ENCODE measurements around the gene RPS27L.

The RPS27L gene

GRCh38 chr15:63157118-63157843 lies at the start of gene RPS27L:
RPS27L (minus strand) TSS chr15:63157477; CDS start chr15:63157405, 72 bp downstream.
- peak; percentile 88 for DNase-seq

DNA sequence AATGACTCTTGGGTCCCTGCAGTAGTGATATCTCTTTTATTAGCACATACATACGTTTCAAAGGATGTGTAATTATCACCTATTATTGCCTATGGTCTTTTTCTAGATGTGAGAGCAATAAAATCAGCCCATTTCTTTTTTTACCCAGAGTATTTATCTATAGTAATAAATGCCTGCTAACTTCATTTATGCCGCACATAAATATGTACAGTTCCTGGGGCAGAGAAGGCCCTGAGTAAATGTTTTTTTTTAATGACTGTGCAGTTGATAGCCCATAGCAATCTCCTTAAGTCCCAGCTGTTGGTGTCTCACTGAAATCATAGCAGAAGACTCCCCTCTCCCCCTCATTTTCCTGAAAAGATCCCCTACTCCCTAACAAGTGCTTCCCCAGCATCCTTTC lies 48.8 kb upstream of the RPS27L start:
- no peak for DNase-seq

DNA sequence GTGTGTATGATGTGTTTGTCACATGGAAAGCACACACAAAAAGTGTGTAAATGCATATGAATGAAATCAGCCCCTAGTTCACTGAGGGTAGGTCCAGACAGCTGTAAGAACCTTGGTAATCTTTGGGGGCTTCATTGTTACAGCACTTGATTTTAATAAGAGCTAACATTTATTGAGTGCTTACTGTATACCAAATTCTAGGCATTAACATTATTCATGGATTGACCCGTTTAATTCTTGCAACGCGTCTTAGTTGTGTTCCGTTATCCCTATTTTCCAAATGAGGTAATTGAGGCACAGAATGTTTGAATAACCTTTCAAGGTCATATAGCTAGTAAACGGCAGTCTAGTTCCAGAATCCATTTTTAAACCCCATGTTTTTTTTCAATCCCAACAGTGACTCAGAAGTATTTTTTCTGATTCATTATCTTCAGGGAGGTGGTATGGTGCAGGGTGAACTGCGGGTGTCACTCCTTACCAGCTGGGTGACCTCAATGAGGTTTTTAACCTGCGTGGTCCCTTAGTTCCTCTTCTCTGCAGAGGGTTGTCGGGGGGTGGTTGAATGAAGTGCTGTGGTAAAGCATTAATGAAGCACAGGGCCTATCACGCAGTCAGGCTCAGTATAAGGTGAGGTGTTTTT lies 46.3 kb upstream of the RPS27L start:
- DNase-seq: peak; percentile 65

DNA sequence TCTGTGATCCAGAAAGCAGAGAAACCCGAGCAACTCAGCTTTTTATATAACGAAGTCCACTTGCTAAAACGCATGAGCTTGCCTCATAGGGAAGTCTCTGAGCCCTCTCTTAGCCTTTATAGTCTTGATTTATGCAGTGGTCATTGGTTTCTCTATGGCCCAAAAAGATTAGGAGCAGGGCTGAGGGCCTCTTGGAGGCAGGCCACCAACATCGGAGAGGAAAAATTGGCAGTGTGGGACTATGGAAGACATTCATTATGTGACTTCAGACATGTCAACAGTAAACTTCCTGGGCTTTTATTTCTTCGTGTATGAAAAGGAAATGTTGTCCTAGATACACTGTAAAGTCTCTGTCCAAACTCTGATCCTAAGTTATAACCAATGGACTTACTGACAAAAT lies 45.6 kb upstream of the RPS27L start:
- DNase-seq: no peak

- DNase-seq: no peak
Measured at GRCh38 chr15:63200464-63201249, 43.4 kb upstream of the RPS27L start.

DNA sequence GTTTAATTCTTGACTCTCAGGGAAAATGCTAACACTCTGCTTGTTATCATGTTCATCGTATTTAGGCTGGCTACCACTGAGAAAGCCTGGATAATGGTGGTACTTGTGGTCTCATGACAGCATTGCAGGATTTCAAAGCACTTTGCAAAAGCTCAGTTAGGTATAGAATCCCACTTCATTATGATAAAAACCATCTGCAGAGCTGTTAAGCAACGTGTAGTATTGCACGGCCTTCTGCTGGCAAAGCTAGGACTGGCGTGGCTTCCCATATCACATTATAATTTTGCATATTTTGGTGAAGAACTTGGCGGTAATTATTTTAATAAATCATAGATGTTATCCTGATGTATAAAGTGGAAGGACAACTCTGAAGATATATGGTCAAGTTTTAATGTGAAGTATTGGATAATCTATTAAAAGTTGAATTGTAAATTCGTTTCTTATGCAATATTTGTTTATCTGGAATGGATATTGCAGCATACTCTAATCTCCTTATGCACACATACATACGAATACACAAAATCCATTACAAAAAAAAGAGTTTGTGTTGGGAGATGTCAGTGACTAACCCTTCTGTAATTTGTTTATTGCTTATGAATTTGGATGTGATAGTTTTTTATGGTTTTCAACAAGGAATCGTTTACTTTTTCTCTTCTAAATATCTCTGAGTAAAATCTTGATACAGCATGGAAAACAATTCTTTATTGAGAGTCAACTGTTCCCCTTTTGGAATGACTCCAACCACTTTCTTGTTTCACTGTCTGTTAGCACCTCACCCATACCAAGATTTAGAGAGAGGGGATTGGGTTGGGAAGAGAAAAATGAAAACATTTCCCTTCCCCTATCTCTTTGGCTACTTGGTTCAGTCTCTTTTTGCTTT lies 41.3 kb upstream of the RPS27L start:
- no peak for DNase-seq

DNA sequence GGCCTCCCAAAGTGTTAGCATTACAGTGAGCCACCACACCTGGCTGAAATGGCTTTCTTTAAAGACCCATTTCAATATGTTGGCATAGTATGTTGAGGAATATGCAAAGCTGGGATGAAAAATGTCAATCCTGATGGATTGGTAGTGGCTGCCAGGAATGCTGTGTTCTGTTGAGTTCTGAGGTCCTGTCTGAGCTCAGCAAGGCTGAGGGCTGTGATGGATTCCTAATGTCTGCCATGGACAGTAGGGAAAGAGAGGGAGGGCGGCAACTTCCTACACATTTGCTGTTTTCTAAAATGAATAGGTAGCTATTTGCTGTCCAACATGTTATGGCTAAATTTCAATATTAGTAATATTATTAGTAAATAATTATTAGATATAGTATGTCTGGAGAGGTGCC lies 40.3 kb upstream of the RPS27L start:
- no peak for DNase-seq

DNA sequence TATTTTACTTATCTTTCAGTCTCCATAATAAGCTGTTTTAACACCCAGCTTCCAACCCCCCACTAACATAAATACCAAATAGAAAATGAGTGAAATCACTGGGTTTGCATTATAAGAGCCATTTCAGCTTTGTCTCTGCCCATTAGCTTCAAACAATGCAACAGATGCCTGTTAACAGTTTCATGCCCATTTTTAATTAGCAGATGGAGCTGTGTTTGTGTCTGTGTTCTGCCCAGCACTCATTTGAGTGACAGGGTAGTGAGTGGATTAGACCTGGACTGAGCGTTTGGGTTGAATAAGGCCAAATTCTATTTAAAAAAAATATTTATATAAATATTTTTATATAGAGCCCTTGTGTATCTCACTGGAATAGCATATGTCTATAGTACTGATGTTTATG lies 39.6 kb upstream of the RPS27L start:
- no peak for DNase-seq

DNA sequence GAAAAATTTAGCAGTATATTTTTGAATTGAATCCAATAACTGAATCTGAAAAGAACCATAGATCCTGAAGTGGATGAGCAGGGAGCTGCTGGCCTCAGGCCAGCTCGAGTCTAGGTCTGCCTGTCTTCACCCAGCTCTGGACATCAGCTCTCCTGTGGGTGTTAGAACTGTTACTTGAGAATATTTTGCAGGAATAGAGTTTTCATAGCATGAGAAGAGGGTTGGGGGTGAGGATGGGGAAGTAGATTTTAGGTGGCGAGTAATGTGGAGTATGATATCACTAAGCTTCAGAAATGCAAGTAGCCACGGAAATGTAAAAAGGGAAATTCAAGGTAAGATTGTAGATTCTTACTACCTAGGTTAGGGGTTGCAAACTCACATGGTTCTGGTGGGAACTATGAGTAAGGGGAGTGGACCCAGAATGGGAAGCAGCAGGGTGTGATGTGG lies 38.3 kb upstream of the RPS27L start:
- DNase-seq: no peak

GRCh38 chr15:63194880-63195568 lies 37.7 kb upstream of the RPS27L start:
- no peak for DNase-seq

DNA sequence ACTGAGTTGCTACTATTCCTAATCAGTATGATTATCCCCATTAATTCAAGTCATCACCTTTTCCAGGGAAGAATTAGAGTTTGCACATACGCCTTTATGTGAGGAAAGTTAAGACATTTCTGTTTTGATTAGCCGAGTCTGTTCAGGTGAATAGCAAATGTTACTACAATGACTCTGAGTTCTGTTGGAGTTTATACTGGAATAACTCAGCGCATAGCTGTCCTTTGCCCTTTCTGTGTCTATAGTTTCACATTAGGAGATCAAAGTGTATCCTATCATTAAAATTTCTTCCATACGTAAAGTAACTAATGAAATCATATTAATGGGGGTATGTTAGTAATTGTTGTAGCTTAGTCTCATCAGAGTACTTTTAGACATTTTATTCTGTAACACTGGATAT lies 37.0 kb upstream of the RPS27L start:
- no peak for DNase-seq

DNA sequence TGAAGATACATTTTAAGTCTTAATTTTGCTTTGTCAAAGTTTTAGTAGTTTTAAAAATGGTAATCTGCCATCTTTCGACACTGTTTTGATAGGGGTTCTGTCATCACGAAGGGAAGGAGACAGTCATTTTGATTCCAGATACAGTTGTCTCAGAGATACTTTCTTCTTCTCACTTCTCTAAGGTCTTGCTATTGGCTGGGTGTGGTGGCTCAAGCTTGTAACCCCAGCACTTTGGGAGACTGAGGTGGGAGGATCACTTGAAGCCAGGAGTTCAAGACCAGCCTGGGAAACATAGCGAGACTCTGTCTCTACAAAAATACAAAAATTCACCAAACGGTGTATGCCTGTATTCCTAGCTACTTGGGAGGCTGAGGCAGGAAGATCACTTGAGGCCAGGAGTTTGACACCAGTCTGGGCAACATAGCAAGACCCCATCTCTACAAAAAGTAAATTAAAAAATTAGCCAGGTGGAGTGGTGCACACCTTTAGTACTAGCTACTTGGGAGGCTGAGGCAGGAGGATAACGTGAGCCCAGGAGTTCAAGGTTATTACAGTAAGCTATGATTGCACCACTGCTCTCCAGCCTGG lies 35.4 kb upstream of the RPS27L start:
- no peak for DNase-seq

DNA sequence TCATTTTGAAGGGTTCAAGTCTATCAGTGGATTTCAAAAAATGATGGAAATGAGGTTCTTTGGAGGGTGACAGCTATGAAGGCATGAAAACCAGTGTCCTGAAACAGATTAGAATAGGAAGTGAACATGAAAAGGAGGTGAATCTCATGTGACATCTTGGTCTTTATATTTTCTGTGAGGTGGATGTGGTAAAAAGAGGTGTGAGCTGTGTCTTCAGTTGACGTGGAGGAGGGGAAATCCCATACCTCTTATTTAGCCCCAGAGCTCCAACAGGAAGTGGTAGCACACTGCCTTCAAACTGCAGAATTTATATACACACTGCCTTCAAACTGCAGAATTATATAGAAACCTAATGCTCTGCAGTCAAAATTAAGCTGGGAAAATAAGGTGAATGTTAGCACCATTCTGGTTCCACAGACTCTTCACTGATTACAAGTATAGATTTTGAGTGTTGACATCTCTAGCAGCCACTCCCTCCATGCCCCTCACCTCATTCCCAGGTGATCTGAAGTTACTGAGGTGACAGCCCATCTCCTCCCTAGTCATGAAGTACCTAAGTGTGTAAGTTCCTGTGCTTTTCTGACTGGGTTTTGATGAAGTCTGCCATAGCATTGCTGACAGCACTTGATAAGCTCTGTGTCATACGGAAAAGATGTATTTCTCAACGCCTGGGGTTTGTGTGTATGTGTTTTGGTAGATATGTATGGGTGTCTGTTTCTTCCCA lies 34.8 kb upstream of the RPS27L start:
- DNase-seq: peak; percentile 93

- no peak for DNase-seq
Measured at GRCh38 chr15:63190769-63191649, 33.7 kb upstream of the RPS27L start.

DNA sequence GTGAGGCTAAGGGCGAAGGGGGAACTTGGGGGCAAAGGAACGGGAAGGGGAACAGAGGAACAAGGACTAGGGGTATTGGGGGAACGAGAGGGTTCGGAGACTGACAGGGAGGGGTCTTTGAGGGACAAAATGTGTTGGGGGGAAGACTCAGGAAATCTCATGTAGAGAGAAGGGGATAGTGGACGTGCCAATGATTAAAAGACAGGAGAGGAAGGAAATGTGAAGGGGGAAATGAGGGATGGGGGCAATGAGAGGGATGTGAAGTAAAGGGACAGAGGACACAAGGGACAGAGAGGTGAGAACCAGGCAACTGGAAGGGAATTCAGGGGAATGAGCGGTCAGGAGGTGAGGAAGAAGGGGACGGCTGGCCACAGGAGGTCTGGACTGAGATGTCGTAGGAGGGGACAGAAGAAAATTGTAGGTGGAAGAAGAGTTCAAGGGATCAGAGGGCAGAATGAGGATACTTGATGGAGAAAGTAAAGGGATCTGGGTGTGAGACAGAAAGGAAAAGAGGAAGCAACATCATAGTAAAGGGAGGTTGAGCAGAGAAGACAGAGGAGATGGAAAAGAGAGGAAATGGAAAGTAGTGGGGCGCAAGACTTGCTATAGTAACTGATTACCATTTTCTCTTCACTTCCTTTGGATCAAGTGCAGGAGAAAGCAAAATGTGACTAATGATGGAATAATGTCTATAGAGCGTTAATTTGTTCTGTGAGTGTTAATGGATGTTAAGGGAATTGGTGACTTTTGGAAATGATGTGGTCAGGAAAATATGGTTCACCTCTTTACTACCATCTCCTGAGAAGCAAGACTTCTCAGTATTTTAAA lies 32.9 kb upstream of the RPS27L start:
- DNase-seq: peak; percentile 43

DNA sequence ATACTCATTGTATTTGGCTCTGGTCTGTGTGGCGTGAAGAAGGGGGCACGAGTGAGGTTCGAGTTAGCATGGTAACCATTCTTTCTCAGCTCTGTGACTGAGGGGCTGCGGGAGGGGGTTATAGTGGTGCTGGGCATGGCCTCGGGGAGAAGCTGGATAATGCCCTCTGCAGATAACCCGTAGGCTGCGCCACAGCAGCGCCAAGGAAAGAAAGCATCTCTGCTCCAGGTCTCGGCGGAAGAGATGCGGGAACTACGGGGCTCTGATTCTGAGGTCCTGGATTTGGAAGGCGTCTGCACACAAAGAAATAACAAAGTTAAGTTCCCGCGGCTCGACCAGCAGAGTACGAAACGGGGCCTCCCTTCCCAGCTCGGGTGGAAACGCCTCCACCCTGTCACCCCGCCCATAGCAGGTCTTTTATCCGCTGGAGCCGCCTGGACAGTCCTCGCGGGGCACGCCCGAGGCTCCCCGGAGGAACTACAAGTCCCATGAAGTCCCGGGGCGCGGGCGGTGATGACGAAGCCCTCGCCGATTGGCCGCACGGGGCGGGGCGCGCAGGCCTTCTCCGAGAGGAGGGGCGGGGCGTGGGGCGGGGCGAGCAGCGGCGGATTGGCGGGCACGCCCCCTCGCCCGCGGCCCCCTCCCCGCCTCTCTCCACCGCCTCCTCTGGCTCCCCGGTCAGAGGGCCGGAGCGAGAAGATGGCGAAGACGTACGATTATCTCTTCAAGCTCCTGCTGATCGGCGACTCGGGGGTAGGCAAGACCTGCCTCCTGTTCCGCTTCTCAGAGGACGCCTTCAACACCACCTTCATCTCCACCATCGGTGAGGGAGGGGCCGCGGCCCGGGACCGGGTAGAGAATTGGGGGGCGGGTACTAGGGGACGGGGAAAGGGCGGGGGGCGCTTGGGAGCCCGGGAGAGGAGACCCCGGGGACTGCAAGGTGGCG lies 31.9 kb upstream of the RPS27L start, which contains the start of gene RAB8B:
RAB8B (plus strand) TSS at position 681 of the 946 bp plus-strand sequence; CDS start at position 700, 19 bp downstream.
- peak; percentile 96 for DNase-seq

DNA sequence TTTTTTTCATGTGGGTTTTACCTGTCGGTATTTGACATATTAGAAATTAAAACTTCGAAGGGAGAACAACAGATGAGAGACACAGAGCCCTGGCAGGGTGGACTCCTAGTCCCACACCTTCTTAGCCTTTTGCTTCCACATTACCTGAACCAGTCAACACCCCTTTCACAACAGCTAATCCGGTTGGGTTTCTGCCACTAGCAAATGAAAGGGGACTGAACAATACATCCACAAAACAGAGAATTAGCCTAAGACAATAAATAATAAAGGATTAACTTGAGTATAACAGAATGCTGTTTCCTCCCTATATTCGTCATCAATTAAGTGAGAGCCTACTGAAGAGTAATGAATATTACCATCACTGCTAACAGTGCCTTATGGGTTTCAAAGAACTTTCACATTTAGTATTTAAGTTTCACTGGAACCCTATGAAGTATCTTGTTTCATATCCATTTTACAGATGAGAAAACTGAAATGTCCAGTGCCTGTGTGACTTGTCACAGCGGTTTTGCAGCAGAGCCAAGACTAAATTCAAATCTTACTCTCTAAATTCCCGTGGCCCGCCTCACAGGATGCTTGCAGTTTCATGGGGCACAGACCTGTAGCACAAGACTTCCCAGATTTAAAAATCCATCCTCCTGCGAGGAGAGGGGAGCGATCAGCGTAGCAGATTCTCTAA lies 31.1 kb upstream of the RPS27L start:
- no peak for DNase-seq
